ENCODE measurements around the gene MAGEB4.

DNA sequence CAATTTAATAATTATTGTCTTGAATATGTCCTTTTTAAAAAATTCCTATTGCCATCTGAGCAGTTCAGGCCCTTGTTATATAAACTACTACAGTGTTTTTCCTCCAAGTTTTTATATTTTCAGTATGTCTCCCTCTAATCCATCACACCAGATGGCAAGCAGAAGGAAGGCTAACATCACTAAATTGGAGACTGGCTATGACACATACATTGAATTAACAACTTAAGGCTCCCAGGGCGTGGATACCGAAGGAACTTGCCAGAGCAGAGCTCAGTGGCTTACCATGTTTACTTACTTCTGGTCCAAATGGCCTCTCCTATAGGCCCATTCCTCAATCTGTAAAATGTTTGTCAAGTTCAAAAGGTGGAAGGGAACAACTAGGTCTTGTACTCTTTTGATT, 18.1 kb downstream of the MAGEB4 start:
- TF ChIP-seq NFE2L2 (conservative IDR thresholded peaks at IDR 0.05; ENCODE audit: low read length) (no peak), POLR2A (IDR thresholded peaks at IDR 0.05; ENCODE audit: low read length) (no peak), CBX8 (IDR thresholded peaks at IDR 0.05) (no peak), RFX5 (IDR thresholded peaks at IDR 0.05) (no peak), CEBPB (IDR thresholded peaks at IDR 0.05) (no peak), CHD2 (IDR thresholded peaks at IDR 0.05; ENCODE audit: low read length, partially characterized antibody) (no peak), TP53 (CRISPR knock-in tag; IDR thresholded peaks at IDR 0.05) (no peak), MAFK (IDR thresholded peaks at IDR 0.05; ENCODE audit: partially characterized antibody) (no peak), MYC (IDR thresholded peaks at IDR 0.05; ENCODE audit: borderline replicate concordance, low read length) (no peak), MAZ (IDR thresholded peaks at IDR 0.05; ENCODE audit: borderline replicate concordance, low read depth, low read length) (no peak)
- TF ChIP-seq, protein P1, sequence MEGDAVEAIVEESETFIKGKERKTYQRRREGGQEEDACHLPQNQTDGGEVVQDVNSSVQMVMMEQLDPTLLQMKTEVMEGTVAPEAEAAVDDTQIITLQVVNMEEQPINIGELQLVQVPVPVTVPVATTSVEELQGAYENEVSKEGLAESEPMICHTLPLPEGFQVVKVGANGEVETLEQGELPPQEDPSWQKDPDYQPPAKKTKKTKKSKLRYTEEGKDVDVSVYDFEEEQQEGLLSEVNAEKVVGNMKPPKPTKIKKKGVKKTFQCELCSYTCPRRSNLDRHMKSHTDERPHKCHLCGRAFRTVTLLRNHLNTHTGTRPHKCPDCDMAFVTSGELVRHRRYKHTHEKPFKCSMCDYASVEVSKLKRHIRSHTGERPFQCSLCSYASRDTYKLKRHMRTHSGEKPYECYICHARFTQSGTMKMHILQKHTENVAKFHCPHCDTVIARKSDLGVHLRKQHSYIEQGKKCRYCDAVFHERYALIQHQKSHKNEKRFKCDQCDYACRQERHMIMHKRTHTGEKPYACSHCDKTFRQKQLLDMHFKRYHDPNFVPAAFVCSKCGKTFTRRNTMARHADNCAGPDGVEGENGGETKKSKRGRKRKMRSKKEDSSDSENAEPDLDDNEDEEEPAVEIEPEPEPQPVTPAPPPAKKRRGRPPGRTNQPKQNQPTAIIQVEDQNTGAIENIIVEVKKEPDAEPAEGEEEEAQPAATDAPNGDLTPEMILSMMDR (IDR thresholded peaks at IDR 0.05) = no peak
- TF ChIP-seq, protein P2, sequence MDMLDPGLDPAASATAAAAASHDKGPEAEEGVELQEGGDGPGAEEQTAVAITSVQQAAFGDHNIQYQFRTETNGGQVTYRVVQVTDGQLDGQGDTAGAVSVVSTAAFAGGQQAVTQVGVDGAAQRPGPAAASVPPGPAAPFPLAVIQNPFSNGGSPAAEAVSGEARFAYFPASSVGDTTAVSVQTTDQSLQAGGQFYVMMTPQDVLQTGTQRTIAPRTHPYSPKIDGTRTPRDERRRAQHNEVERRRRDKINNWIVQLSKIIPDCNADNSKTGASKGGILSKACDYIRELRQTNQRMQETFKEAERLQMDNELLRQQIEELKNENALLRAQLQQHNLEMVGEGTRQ (IDR thresholded peaks at IDR 0.05) = no peak
